ENCODE measurements around the gene PPP2R1A.

Gene PPP2R1A

DNA sequence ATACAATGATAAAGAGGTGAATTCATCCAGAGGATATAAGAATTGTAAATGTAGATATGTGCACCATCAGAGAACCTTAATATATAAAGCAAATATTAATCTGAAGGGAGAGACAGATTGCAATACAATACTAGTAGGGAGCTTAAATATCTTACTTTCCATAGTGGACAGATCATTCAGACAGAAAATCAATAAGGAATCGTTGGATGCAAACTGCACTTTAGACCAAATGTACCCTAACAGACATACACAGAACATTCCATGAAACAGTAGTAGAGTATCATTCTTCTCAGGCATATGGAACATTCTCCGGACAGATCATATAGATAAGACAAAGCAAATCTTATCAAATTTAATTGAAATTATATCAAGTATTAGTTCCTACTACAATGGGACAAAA lies 44.6 kb downstream of the PPP2R1A start:
- Histone ChIP-seq H3K4me2 (ENCODE audit: low read length) (no peak overlapping the region), H3K9me3 (ENCODE audit: low read length) (no peaks in the 10 kb centered on the region)

DNA sequence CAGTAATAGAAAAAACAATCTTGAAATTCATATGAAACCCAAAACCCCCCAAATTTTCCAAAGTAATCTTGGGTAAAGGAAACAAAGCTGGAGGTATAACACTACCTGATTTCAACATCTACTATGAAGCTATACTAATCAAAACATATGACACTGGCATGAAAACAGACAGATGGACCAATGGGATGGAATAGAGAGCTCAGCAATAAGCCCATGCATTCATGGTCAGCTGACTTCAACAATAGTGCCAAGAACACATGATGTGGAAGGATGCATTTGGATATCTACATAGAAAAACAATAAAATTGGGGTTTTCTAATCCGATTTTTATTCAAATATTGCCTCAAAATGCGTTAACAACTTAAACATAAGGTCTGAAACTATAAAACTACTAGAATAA lies 47.3 kb downstream of the PPP2R1A start:
- H3K4me1 ChIP-seq (ENCODE audit: insufficient read depth, low read length, severe bottlenecking): no peaks in the 10 kb centered on the region
- no peaks in the 10 kb centered on the region for H3K36me3 ChIP-seq (ENCODE audit: insufficient read depth, low read length)
- TF ChIP-seq, protein P1, sequence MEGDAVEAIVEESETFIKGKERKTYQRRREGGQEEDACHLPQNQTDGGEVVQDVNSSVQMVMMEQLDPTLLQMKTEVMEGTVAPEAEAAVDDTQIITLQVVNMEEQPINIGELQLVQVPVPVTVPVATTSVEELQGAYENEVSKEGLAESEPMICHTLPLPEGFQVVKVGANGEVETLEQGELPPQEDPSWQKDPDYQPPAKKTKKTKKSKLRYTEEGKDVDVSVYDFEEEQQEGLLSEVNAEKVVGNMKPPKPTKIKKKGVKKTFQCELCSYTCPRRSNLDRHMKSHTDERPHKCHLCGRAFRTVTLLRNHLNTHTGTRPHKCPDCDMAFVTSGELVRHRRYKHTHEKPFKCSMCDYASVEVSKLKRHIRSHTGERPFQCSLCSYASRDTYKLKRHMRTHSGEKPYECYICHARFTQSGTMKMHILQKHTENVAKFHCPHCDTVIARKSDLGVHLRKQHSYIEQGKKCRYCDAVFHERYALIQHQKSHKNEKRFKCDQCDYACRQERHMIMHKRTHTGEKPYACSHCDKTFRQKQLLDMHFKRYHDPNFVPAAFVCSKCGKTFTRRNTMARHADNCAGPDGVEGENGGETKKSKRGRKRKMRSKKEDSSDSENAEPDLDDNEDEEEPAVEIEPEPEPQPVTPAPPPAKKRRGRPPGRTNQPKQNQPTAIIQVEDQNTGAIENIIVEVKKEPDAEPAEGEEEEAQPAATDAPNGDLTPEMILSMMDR (IDR thresholded peaks at IDR 0.05; ENCODE audit: low read length): no peak
- no peak for TF ChIP-seq EZH2 (IDR thresholded peaks at IDR 0.05; ENCODE audit: borderline replicate concordance, low read length)
- H3K9me3 ChIP-seq (ENCODE audit: low read length): no peaks in the 10 kb centered on the region
- no peak overlapping the region for H3K4me2 ChIP-seq (ENCODE audit: low read length)
- H3K27me3 ChIP-seq (ENCODE audit: insufficient read depth, low read length): no peaks in the 10 kb centered on the region
- H2AFZ ChIP-seq (ENCODE audit: low read length): no peak overlapping the region
- H3K4me3 ChIP-seq (ENCODE audit: low read depth, low read length, poor library complexity, severe bottlenecking): no peak overlapping the region
- H3F3A ChIP-seq (ENCODE audit: insufficient read depth, low read length): no peaks in the 10 kb centered on the region; the same call in 1 of the 2 replicates
- no peaks in the 10 kb centered on the region for H4K20me1 ChIP-seq (ENCODE audit: insufficient read depth, low read length)
- no peak overlapping the region for H3K9ac ChIP-seq (ENCODE audit: low read length)
- no peak overlapping the region for H3K27ac ChIP-seq (ENCODE audit: low read depth, low read length, poor library complexity, severe bottlenecking)
- no peaks in the 10 kb centered on the region for H3K79me2 ChIP-seq (ENCODE audit: insufficient read depth, low read length)
- no peaks in the 10 kb centered on the region for H3K9me2 ChIP-seq (ENCODE audit: low read depth, low read length)

More for the DNA sequence above, 44.6 kb downstream of the PPP2R1A start:
- H4K20me1 ChIP-seq (ENCODE audit: insufficient read depth, low read length): no peaks in the 10 kb centered on the region
- no peaks in the 10 kb centered on the region for H3K9me2 ChIP-seq (ENCODE audit: low read depth, low read length)
- H3K27me3 ChIP-seq (ENCODE audit: insufficient read depth, low read length): no peaks in the 10 kb centered on the region
- H2AFZ ChIP-seq (ENCODE audit: low read length): no peak overlapping the region
- no peaks in the 10 kb centered on the region for H3K79me2 ChIP-seq (ENCODE audit: insufficient read depth, low read length)
- TF ChIP-seq EZH2 (IDR thresholded peaks at IDR 0.05; ENCODE audit: borderline replicate concordance, low read length): no peak
- TF ChIP-seq, protein P1 (IDR thresholded peaks at IDR 0.05; ENCODE audit: low read length): no peak
- no peak overlapping the region for H3K9ac ChIP-seq (ENCODE audit: low read length)
- no peak overlapping the region for H3K4me3 ChIP-seq (ENCODE audit: low read depth, low read length, poor library complexity, severe bottlenecking)
- no peaks in the 10 kb centered on the region; the same call in 1 of the 2 replicates for H3F3A ChIP-seq (ENCODE audit: insufficient read depth, low read length)
- H3K27ac ChIP-seq (ENCODE audit: low read depth, low read length, poor library complexity, severe bottlenecking): no peak overlapping the region
- no peaks in the 10 kb centered on the region for H3K4me1 ChIP-seq (ENCODE audit: insufficient read depth, low read length, severe bottlenecking)
- H3K36me3 ChIP-seq (ENCODE audit: insufficient read depth, low read length): no peaks in the 10 kb centered on the region; the same call in 1 of the 2 replicates

DNA sequence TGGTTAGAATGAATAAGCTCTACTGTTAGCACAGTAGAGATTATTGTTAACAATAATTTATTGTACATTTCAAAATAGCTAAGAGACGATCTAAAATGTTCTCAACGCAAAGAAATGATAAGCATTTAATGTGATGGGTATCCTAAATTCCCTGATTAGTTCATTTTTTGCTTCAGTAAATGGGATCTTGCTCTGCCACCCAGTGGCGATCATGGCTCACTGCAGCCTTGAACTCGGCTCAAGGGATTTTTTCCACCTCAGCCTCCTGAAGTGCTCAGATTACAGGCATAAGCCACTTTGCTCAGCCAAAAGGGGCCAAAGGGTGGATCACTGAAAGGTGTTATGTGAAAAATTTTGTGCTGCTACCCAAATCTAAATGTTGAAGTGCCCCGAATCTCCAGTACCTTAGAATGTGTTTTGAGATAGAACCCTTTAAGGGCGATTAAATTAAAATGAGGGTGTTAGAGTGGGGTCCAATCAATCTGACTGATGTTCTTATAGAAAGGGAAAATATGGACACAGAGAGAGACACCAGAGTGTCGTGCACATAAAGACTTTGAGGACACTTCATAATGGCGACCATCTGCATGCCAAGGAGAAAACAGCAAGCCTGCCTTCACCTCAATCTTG lies 48.0 kb downstream of the PPP2R1A start:
- Histone ChIP-seq H3K27me3 (ENCODE audit: insufficient read depth, low read length) (no peaks in the 10 kb centered on the region), H3K9ac (ENCODE audit: low read length) (no peak overlapping the region), H3K36me3 (ENCODE audit: insufficient read depth, low read length) (no peaks in the 10 kb centered on the region), H3F3A (ENCODE audit: insufficient read depth, low read length) (no peaks in the 10 kb centered on the region; the same call in 1 of the 2 replicates), H3K4me1 (ENCODE audit: insufficient read depth, low read length, severe bottlenecking) (no peaks in the 10 kb centered on the region), H2AFZ (ENCODE audit: low read length) (no peak overlapping the region), H3K4me3 (ENCODE audit: low read depth, low read length, poor library complexity, severe bottlenecking) (no peak overlapping the region), H3K9me3 (ENCODE audit: low read length) (no peaks in the 10 kb centered on the region), H4K20me1 (ENCODE audit: insufficient read depth, low read length) (no peaks in the 10 kb centered on the region), H3K4me2 (ENCODE audit: low read length) (no peak overlapping the region), H3K79me2 (ENCODE audit: insufficient read depth, low read length) (no peaks in the 10 kb centered on the region), H3K9me2 (ENCODE audit: low read depth, low read length) (no peaks in the 10 kb centered on the region), H3K27ac (ENCODE audit: low read depth, low read length, poor library complexity, severe bottlenecking) (no peak overlapping the region)
- TF ChIP-seq EZH2 (IDR thresholded peaks at IDR 0.05; ENCODE audit: borderline replicate concordance, low read length): no peak
- TF ChIP-seq, protein P1 (IDR thresholded peaks at IDR 0.05; ENCODE audit: low read length): peak; percentile 93

Data from OCI-LY1 (cell line).